Testis (tissue), 2 donors: Measurements from ENCODE around the gene CFDP1.

Experiments used
- CTCF ChIP-seq, 3 experiments: fragments of 450-650 bp in 2 of 3; fragments of 200-600 bp in 1 of 3; sonication (generic) in 1 of 3; IDR thresholded peaks; one replicate each; pipeline ENCODE4 v1.5.1; 2016 to 2019; ENCODE audit warnings: antibody characterized with exemption in 3 of 3, mild to moderate bottlenecking in 2 of 3, moderate library complexity in 1 of 3
- POLR2A ChIP-seq: fragments of 450-650 bp; IDR thresholded peaks from one replicate; pipeline ENCODE4 v1.6.1; 2017; ENCODE audit warnings: antibody characterized with exemption, mild to moderate bottlenecking, moderate library complexity

GRCh38 chr16:75479421-75479990 is 46.2 kb upstream of the CFDP1 start:
- TF ChIP-seq CTCF (IDR thresholded peaks at IDR 0.05) (no peak), POLR2A (no peak)
